ENCODE measurements around the gene TGIF1. TPM values are rescaled to one million over a fixed set of nuclear protein-coding genes. Genes with fewer than 3 reads are reported as not detected.

TGIF1 gene
- total RNA-seq, 2 donors from 2014 or later, result 42.8 to 91.6 TPM

DNA sequence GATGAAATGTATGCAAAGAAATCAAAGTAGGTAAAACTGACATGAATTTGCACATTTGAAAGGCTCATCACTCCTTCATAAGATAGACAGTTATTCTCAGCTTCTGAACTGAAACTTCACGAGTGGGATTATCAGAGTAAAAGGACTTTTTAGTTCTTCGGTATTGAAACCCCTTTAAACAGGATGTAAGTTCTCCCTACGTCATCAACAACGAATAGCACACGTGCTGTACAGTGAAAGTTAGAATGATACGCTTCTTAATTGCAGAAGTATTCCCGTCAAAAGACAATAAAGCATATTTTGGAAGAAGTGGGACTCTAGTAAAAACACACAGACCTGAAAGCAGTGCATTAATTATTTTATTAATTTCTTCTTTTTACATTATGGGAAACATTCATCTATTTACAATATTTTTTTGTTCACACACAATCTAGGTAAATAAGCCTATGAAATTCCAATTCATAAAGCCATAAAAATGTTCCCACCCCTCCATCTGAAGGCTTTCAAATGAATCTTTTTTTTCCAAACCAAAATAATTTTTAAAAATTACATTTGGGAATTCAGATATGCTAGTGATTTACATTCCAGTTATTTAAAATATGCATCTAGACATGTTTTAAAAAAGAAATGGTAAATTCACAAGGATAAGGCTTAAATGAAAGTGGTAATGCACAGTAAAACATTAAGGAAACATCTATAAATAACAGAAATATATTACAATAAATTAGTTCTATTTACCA is 45.9 kb downstream of the TGIF1 start:
- H3K4me1 ChIP-seq (ENCODE audit: control insufficient read depth in 1 of 2, low read depth in 2 of 2), result no peaks in the 10 kb centered on the region
- no peaks in the 10 kb centered on the region for H3K27me3 ChIP-seq (replicated peaks; ENCODE audit: insufficient read depth)
- no peak overlapping the region for H3K4me3 ChIP-seq
- ATAC-seq (ENCODE audit: insufficient number of reproducible peaks, low FRiP score, low read depth), result no peak
- no peaks in the 10 kb centered on the region for H3K9me3 ChIP-seq
- DNase-seq (ENCODE audit: low spot score), result no peak
- no peak overlapping the region for H3K27ac ChIP-seq
- H3K36me3 ChIP-seq, result no peaks in the 10 kb centered on the region
- TF ChIP-seq, protein P1, sequence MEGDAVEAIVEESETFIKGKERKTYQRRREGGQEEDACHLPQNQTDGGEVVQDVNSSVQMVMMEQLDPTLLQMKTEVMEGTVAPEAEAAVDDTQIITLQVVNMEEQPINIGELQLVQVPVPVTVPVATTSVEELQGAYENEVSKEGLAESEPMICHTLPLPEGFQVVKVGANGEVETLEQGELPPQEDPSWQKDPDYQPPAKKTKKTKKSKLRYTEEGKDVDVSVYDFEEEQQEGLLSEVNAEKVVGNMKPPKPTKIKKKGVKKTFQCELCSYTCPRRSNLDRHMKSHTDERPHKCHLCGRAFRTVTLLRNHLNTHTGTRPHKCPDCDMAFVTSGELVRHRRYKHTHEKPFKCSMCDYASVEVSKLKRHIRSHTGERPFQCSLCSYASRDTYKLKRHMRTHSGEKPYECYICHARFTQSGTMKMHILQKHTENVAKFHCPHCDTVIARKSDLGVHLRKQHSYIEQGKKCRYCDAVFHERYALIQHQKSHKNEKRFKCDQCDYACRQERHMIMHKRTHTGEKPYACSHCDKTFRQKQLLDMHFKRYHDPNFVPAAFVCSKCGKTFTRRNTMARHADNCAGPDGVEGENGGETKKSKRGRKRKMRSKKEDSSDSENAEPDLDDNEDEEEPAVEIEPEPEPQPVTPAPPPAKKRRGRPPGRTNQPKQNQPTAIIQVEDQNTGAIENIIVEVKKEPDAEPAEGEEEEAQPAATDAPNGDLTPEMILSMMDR (IDR thresholded peaks at IDR 0.05), result no peak

DNA sequence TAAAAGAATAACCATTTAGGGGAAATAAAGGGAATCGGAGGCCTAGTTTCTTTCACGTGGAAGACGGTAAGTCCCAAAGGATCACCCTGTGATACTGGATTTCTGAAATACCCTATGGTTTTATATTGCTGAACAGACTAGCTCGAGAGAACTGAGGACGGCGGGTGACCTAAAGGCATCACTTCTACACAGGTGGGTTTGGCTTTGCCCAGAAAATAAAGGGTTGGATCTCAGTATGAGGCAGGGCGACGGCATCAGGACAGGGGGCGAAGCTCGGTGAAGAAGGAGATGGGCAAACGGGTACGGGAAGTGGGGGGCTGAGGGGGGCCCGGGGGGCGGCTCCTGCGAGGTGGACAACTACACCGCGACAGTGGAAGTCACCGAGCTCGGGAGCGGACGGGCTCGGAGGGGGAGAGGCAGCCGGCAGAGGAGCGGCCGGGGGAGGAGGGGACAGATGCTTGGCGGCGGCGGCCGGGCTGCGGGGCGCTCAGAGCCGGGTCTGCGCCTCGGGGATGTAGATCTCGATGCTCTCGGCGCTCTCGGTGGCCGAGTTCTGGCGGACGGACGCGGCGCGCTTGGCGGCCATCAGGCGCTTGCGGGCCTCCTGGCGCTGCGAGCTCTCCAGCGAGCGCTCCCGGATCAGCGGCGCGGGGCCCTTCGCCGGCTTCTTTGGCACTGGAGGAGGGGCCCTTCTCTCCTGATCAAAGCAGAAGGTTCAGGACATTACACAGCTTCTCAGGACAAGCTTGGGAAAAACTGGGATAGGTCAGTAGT is 48.9 kb downstream of the TGIF1 start:
- no peak overlapping the region for H3K27ac ChIP-seq
- peak overlapping the region; percentile 70 for H3K4me3 ChIP-seq
- DNase-seq (ENCODE audit: low spot score) (no peak), ATAC-seq (ENCODE audit: insufficient number of reproducible peaks, low FRiP score, low read depth) (no peak)
- H3K9me3 ChIP-seq, result no peaks in the 10 kb centered on the region
- TF ChIP-seq, protein P1 (IDR thresholded peaks at IDR 0.05), result no peak
- no peaks in the 10 kb centered on the region for H3K27me3 ChIP-seq (replicated peaks; ENCODE audit: insufficient read depth)
- H3K36me3 ChIP-seq, result no peaks in the 10 kb centered on the region
- H3K4me1 ChIP-seq (ENCODE audit: control insufficient read depth in 1 of 2, low read depth in 2 of 2), result no peaks in the 10 kb centered on the region

DNA sequence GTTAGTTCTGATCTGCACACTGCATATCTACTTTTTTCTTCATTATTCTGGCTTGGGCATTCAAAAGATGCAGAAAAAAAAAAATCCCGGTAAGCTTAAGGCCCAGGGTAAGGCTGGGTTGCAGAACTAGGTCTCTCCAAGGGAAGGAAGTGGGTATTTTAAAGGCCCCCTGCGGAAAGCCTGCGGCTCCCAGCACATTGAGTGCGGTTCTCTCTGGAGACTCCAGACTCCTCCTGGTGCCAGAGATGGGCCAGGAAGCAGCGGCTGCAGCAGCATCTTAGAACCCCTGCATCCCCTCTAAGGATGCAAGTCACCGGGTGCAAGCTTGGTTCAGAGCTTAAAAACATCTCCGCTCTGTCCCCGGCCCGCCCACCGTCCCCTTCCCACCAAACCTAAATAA is 49.5 kb downstream of the TGIF1 start:
- Histone ChIP-seq H3K4me1 (ENCODE audit: control insufficient read depth in 1 of 2, low read depth in 2 of 2) (no peaks in the 10 kb centered on the region), H3K4me3 (peak overlapping the region; percentile 70), H3K27ac (no peak overlapping the region), H3K27me3 (replicated peaks; ENCODE audit: insufficient read depth) (no peaks in the 10 kb centered on the region), H3K9me3 (no peaks in the 10 kb centered on the region), H3K36me3 (no peaks in the 10 kb centered on the region)
- TF ChIP-seq, protein P1 (IDR thresholded peaks at IDR 0.05), result no peak
- no peak for ATAC-seq (ENCODE audit: insufficient number of reproducible peaks, low FRiP score, low read depth)
- no peak for DNase-seq (ENCODE audit: low spot score)

DNA sequence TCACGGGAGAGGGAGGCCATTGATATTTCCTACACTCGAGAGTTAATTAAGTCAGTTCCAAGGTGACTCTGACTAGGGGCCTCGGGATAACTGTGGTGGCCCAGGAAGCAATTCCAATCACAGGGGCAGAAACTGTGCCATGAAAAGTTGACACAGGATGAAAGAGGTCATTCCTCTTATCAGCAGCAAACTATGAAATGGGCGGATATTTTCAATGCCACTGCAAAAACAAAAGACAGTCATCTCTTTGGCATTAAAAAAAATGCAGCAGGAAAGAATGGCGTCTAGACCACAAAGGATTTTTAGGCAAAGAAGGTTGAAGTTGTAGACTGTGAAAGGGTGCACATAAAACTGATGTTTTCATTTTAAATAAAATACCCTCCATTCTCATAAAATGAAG is 50.0 kb downstream of the TGIF1 start:
- H3K27me3 ChIP-seq (replicated peaks; ENCODE audit: insufficient read depth), result no peaks in the 10 kb centered on the region
- DNase-seq (ENCODE audit: low spot score) (no peak), ATAC-seq (ENCODE audit: insufficient number of reproducible peaks, low FRiP score, low read depth) (no peak)
- no peaks in the 10 kb centered on the region for H3K9me3 ChIP-seq
- H3K4me1 ChIP-seq (ENCODE audit: control insufficient read depth in 1 of 2, low read depth in 2 of 2), result no peaks in the 10 kb centered on the region
- H3K4me3 ChIP-seq, result no peak overlapping the region
- TF ChIP-seq, protein P1 (IDR thresholded peaks at IDR 0.05), result no peak
- no peak overlapping the region for H3K27ac ChIP-seq
- no peaks in the 10 kb centered on the region for H3K36me3 ChIP-seq

DNA sequence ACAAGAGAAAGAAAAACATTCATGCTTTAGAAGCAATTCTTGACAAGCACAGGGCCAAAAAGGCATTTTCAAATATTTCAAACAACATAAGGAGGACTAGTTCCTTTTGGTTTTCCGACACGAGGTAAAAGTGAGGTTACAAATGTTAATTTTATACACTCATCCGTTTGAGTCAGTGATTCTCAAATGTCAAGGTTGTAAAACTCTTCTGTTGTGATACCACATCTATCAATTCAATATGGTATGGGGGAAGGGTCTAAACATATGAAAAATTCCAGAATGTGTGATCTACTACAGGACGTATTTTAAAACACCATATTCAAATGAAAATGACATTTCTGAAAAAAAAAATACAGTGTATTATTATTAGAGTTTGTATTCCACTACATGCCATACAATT is 52.7 kb downstream of the TGIF1 start:
- DNase-seq (ENCODE audit: low spot score), result no peak

More for the DNA sequence above, 52.7 kb downstream of the TGIF1 start:
- Histone ChIP-seq H3K4me1 (ENCODE audit: control insufficient read depth in 1 of 2, low read depth in 2 of 2) (no peaks in the 10 kb centered on the region), H3K27ac (no peak overlapping the region), H3K9me3 (no peaks in the 10 kb centered on the region), H3K4me3 (no peak overlapping the region), H3K36me3 (no peaks in the 10 kb centered on the region), H3K27me3 (replicated peaks; ENCODE audit: insufficient read depth) (no peaks in the 10 kb centered on the region)
- TF ChIP-seq, protein P1 (IDR thresholded peaks at IDR 0.05), result no peak
- ATAC-seq (ENCODE audit: insufficient number of reproducible peaks, low FRiP score, low read depth), result no peak

Data from thoracic aorta (tissue), 2 donors.